ENCODE measurements around the gene CTXN1.

Gene CTXN1

GRCh38 chr19:7924241-7924640 lies 1.7 kb downstream of the CTXN1 start:
- POLR2A ChIA-PET: interaction anchor here (0.7 kb wide), 1 partner anchor 53 kb away, joined by 3 read pairs; no protein-coding TSS in a partner anchor
- Histone ChIP-seq H3K4me1 (ENCODE audit: control insufficient read depth, insufficient read depth, low read length) (peaks cover 16% of the 10 kb centered on the region), H3K36me3 (ENCODE audit: control insufficient read depth in 2 of 2, insufficient read depth in 1 of 2, low read length in 2 of 2) (peaks cover 0 to 26% of the 10 kb centered on the region in 2 experiments; a peak in 1 of 3 replicates), H3K27ac (ENCODE audit: extremely low read depth, low read depth, low read length) (no peak overlapping the region), H3K4me3 (ENCODE audit: low read depth, low read length) (no peak overlapping the region), H3K9me3 (ENCODE audit: control insufficient read depth, insufficient read depth, low read depth, low read length) (no peaks in the 10 kb centered on the region)
- CTCF ChIA-PET: interaction anchor here (0.6 to 1.6 kb wide), 4 partner anchors 19 to 323 kb away, joined by 5 to 6 read pairs (median 6); partner anchors contain the start of genes MAP2K7 and TIMM44
- TF ChIP-seq HIC1 (tag by site-specific recombination; IDR thresholded peaks at IDR 0.05) (peak; percentile 32; the same call in 1 of the 2 replicates), HOXD13 (CRISPR knock-in tag; IDR thresholded peaks at IDR 0.05; ENCODE audit: borderline replicate concordance) (no peak), ZNF792 (tag by site-specific recombination; IDR thresholded peaks at IDR 0.05) (peak; percentile 50; the same call in 1 of the 2 replicates)

- CTCF ChIA-PET: interaction anchor here (0.6 to 1.6 kb wide), 5 partner anchors 20 to 322 kb away, joined by 3 to 6 read pairs (median 5); partner anchors contain the start of genes MAP2K7 and TIMM44
- peak; percentile 75 for TF ChIP-seq EGR2 (tag by site-specific recombination; IDR thresholded peaks at IDR 0.05; ENCODE audit: low read depth)
- no peak for TF ChIP-seq HIC1 (tag by site-specific recombination; IDR thresholded peaks at IDR 0.05)
- peak; percentile 70 for TF ChIP-seq ZNF341 (tag by site-specific recombination; IDR thresholded peaks at IDR 0.05; ENCODE audit: low read depth)
- no peak for TF ChIP-seq AEBP2 (tag by site-specific recombination; IDR thresholded peaks at IDR 0.05; ENCODE audit: borderline replicate concordance)
- no peak for TF ChIP-seq ZNF146 (tag by site-specific recombination; IDR thresholded peaks at IDR 0.05)
- peak; percentile 60 for TF ChIP-seq GLIS1 (tag by site-specific recombination; IDR thresholded peaks at IDR 0.05)
- TF ChIP-seq ZFP69B (tag by site-specific recombination; IDR thresholded peaks at IDR 0.05): no peak
- TF ChIP-seq ZNF596 (tag by site-specific recombination; IDR thresholded peaks at IDR 0.05): no peak
- TF ChIP-seq REPIN1 (tag by site-specific recombination; IDR thresholded peaks at IDR 0.05; ENCODE audit: low read depth): no peak
- peak; percentile 82 for TF ChIP-seq ZFHX2 (tag by site-specific recombination; conservative IDR thresholded peaks at IDR 0.05)
- no peak for TF ChIP-seq PRDM1 (tag by site-specific recombination; IDR thresholded peaks at IDR 0.05)
- no peak for TF ChIP-seq MZF1 (tag by site-specific recombination; IDR thresholded peaks at IDR 0.05; ENCODE audit: borderline replicate concordance)
- no peaks in the 10 kb centered on the region for H3K9me3 ChIP-seq (ENCODE audit: control insufficient read depth, insufficient read depth, low read depth, low read length)
- H3K4me1 ChIP-seq (ENCODE audit: control insufficient read depth, insufficient read depth, low read length): peaks cover 10% of the 10 kb centered on the region
- POLR2A ChIA-PET: interaction anchor here (0.7 to 1.1 kb wide), 2 partner anchors 20 to 53 kb away, joined by 3 to 4 read pairs; partner anchors contain the start of gene MAP2K7
- H3K27ac ChIP-seq (ENCODE audit: extremely low read depth, low read depth, low read length): no peak overlapping the region
- H3K36me3 ChIP-seq (ENCODE audit: control insufficient read depth in 2 of 2, insufficient read depth in 1 of 2, low read length in 2 of 2): peaks cover 0 to 26% of the 10 kb centered on the region in 2 experiments; a peak in 1 of 3 replicates
- H3K4me3 ChIP-seq (ENCODE audit: low read depth, low read length): no peak overlapping the region
These were observed 2.4 kb downstream of the CTXN1 start for GRCh38 chr19:7923295-7924191.
